Measurements from ENCODE around the gene DIPK1C. TPM values are rescaled to one million over a fixed set of nuclear protein-coding genes. Genes with fewer than 3 reads are reported as not detected.

The DIPK1C gene
- polyA plus RNA-seq, 2 of the 4 experiments (the other 2 are of a cell fraction) = not detected

GRCh38 chr18:74472312-74472711, 15.2 kb upstream of the DIPK1C start:
- Histone ChIP-seq H3K4me2 (no peak overlapping the region), H3K4me1 (no peaks in the 10 kb centered on the region), H3K9me3 (peaks cover 4% of the 10 kb centered on the region; the same call in 1 of the 3 replicates), H3K4me3 (no peak overlapping the region), H3K27ac (no peak overlapping the region)
- FAIRE-seq = no peak
- no peak for TF ChIP-seq JUN (IDR thresholded peaks at IDR 0.05)
- 0% methylated on average over 2 of the region's 2 CpGs for WGBS (ENCODE audit: missing lambda C conversion rate)
- ChIA-PET POLR2A (no interaction called here), CTCF (no interaction called here)
- no peak for ATAC-seq
- DNase-seq (ENCODE audit: low read depth in 1 of 2, low spot score in 1 of 2) = no peak

GRCh38 chr18:74468547-74469061, 11.5 kb upstream of the DIPK1C start:
- H3K4me1 ChIP-seq = no peaks in the 10 kb centered on the region
- CTCF ChIA-PET = no interaction called here
- TF ChIP-seq JUN (IDR thresholded peaks at IDR 0.05) (no peak), CTCF (IDR thresholded peaks at IDR 0.05) (no peak), MAX (IDR thresholded peaks at IDR 0.05) (no peak), ZFP36 (IDR thresholded peaks at IDR 0.05; ENCODE audit: borderline replicate concordance, partially characterized antibody) (no peak), FOSL2 (IDR thresholded peaks at IDR 0.05) (no peak), FOSL2 (CRISPR knock-in tag; IDR thresholded peaks at IDR 0.05) (no peak), RARB (CRISPR knock-in tag; IDR thresholded peaks at IDR 0.05) (no peak), NR3C1 (IDR thresholded peaks at IDR 0.05) (no peak), ESRRA (IDR thresholded peaks at IDR 0.05; ENCODE audit: borderline replicate concordance, low read length) (no peak), JUNB (IDR thresholded peaks at IDR 0.05) (no peak), FOSB (CRISPR knock-in tag; IDR thresholded peaks at IDR 0.05) (no peak), POLR2AphosphoS2 (conservative IDR thresholded peaks at IDR 0.05; ENCODE audit: low read length) (no peak), KDM1A (IDR thresholded peaks at IDR 0.05; ENCODE audit: low read depth) (no peak), ATOH8 (CRISPR knock-in tag; IDR thresholded peaks at IDR 0.05; ENCODE audit: low read depth) (no peak), EHF (CRISPR knock-in tag; IDR thresholded peaks at IDR 0.05) (no peak)
- H3K9me3 ChIP-seq = peaks cover 4% of the 10 kb centered on the region; the same call in 1 of the 3 replicates
- no peak for ATAC-seq
- no peak overlapping the region for H3K4me3 ChIP-seq
- H3K4me2 ChIP-seq = 0 out of 3 replicates have a peak overlapping the region, but pooled peaks have one; percentile 8
- no peak for FAIRE-seq
- WGBS (ENCODE audit: missing lambda C conversion rate) = 16% methylated on average over 3 of the region's 3 CpGs
- no peak overlapping the region for H3K27ac ChIP-seq
- POLR2A ChIA-PET = no interaction called here
- no peak for DNase-seq (ENCODE audit: low read depth in 1 of 2, low spot score in 1 of 2)

GRCh38 chr18:74465775-74466174, 8.7 kb upstream of the DIPK1C start:
- ATAC-seq (no peak), DNase-seq (ENCODE audit: low read depth in 1 of 2, low spot score in 1 of 2) (no peak), FAIRE-seq (no peak)
- Histone ChIP-seq H3K27ac (no peak overlapping the region), H3K9me3 (peaks cover 4% of the 10 kb centered on the region; the same call in 1 of the 3 replicates), H3K4me3 (no peak overlapping the region), H3K4me1 (no peaks in the 10 kb centered on the region), H3K4me2 (no peak overlapping the region)
- ChIA-PET POLR2A (no interaction called here), CTCF (no interaction called here)
- 41% methylated on average over 4 of the region's 4 CpGs for WGBS (ENCODE audit: missing lambda C conversion rate)
- no peak for TF ChIP-seq POLR2A (IDR thresholded peaks at IDR 0.05; ENCODE audit: low read length)
- TF ChIP-seq CHD4 (IDR thresholded peaks at IDR 0.05; ENCODE audit: borderline replicate concordance) = no peak
- TF ChIP-seq RFX5 (IDR thresholded peaks at IDR 0.05) = no peak
- TF ChIP-seq EHMT2 (IDR thresholded peaks at IDR 0.05; ENCODE audit: low read depth) = no peak
- TF ChIP-seq TFCP2L1 (CRISPR knock-in tag; IDR thresholded peaks at IDR 0.05) = no peak
- no peak for TF ChIP-seq RAD21 (conservative IDR thresholded peaks at IDR 0.05 in 1 of 2, IDR thresholded peaks at IDR 0.05 in 1 of 2)
- TF ChIP-seq NPAS2 (CRISPR knock-in tag; IDR thresholded peaks at IDR 0.05; ENCODE audit: borderline replicate concordance) = no peak
- no peak for TF ChIP-seq MAFK (IDR thresholded peaks at IDR 0.05; ENCODE audit: partially characterized antibody)
